ENCODE measurements around the gene DHRSX. TPM values are rescaled to one million over a fixed set of nuclear protein-coding genes. Genes with fewer than 3 reads are reported as not detected.
"Not testable (repeated sequence)": the region's sequence is repeated elsewhere in the genome, so short reads cannot be mapped to it uniquely, and the experiment has no call there.

DHRSX gene
- total RNA-seq, 8 experiments from 2014 or later, result 8.4 to 19.7 (median 13.6) TPM

GRCh38 chrX:2512501-2512900 lies 11.7 kb upstream of the DHRSX start:
- in situ Hi-C loops (cut with MboI; ENCODE audit: low pct_unique_long_range_greater_than_20kb in 2 of 9, low sequenced_read_pairs in 9 of 9, unreplicated experiment in 9 of 9), result no loop called here
- Histone ChIP-seq H3K4me3 (no peak overlapping the region), H3K27ac (no peak overlapping the region), H3K4me1 (replicated peaks in 1 of 2) (no peaks in the 10 kb centered on the region)
- 40 to 100% (median 100%) methylated on average over 1 to 6 of the region's 8 CpGs; no CpG with 5 or more reads in 3 of the 10 experiments for WGBS, 10 experiments
- no peak for ATAC-seq (replicated peaks in 6 of 8)

DNA sequence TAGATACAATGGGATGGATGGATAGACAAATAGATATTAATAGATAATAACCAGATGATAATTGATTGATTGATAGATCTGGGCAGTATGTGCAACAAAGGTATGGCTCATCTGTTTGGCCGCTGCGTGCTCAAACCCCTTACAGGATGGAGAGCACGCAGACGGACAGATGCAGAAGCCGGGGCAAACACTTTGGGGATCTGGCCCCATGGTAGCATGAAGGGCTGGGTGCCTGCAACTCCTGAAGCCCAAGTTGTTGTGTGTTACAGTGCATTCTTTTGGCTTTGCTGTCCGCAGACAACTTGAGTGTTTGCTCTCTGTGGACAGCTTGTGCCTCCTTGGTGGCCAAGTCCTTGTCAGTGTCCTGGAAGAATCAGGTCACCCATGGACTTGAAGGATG lies 10.6 kb upstream of the DHRSX start:
- in situ Hi-C loops (cut with MboI; ENCODE audit: low pct_unique_long_range_greater_than_20kb in 2 of 9, low sequenced_read_pairs in 9 of 9, unreplicated experiment in 9 of 9), result no loop called here
- 17 to 100% (median 87%) methylated on average over 1 to 5 of the region's 6 CpGs; no CpG with 5 or more reads in 3 of the 10 experiments for WGBS, 10 experiments
- ATAC-seq (replicated peaks in 6 of 8), result no peak

GRCh38 chrX:2508648-2509335 lies 8.0 kb upstream of the DHRSX start:
- WGBS, 10 experiments, result 17 to 90% (median 68%) methylated on average over 1 to 9 of the region's 9 CpGs
- Histone ChIP-seq H3K4me3 (no peak overlapping the region), H3K27ac (no peak overlapping the region), H3K4me1 (replicated peaks in 1 of 2) (no peaks in the 10 kb centered on the region)
- in situ Hi-C loops (cut with MboI; ENCODE audit: low pct_unique_long_range_greater_than_20kb in 2 of 9, low sequenced_read_pairs in 9 of 9, unreplicated experiment in 9 of 9), result no loop called here
- no peak for ATAC-seq (replicated peaks in 6 of 8)

More for the DNA sequence above, 10.6 kb upstream of the DHRSX start:
- no peaks in the 10 kb centered on the region for H3K4me1 ChIP-seq (replicated peaks in 1 of 2)
- H3K4me3 ChIP-seq, result no peak overlapping the region
- no peak overlapping the region for H3K27ac ChIP-seq

GRCh38 chrX:2507904-2508627 lies 7.3 kb upstream of the DHRSX start:
- in situ Hi-C loops (cut with MboI; ENCODE audit: low pct_unique_long_range_greater_than_20kb in 2 of 9, low sequenced_read_pairs in 9 of 9, unreplicated experiment in 9 of 9), result no loop called here
- 0 to 82% (median 61%) methylated on average over 1 to 7 of the region's 8 CpGs for WGBS, 10 experiments
- peak in 1 of 8 experiments; percentile 25 for ATAC-seq (replicated peaks in 6 of 8)

GRCh38 chrX:2507196-2507595 lies 6.4 kb upstream of the DHRSX start:
- 80 to 100% (median 100%) methylated on average over 1 to 3 of the region's 3 CpGs; no CpG with 5 or more reads in 2 of the 10 experiments for WGBS, 10 experiments

More at GRCh38 chrX:2507904-2508627, 7.3 kb upstream of the DHRSX start:
- no peaks in the 10 kb centered on the region for H3K4me1 ChIP-seq (replicated peaks in 1 of 2)
- no peak overlapping the region for H3K27ac ChIP-seq
- H3K4me3 ChIP-seq, result no peak overlapping the region

GRCh38 chrX:2505341-2505740 lies 4.6 kb upstream of the DHRSX start:
- H3K4me1 ChIP-seq (replicated peaks in 1 of 2); in situ Hi-C loops (cut with MboI; ENCODE audit: low pct_unique_long_range_greater_than_20kb in 2 of 9, low sequenced_read_pairs in 9 of 9, unreplicated experiment in 9 of 9); ATAC-seq (replicated peaks in 6 of 8); H3K27ac ChIP-seq; H3K4me3 ChIP-seq: not testable (repeated sequence)
- 74 to 100% (median 95%) methylated on average over 1 to 7 of the region's 8 CpGs; no CpG with 5 or more reads in 2 of the 10 experiments for WGBS, 10 experiments

More at GRCh38 chrX:2507196-2507595, 6.4 kb upstream of the DHRSX start:
- no peak for ATAC-seq (replicated peaks in 6 of 8)
- in situ Hi-C loops (cut with MboI; ENCODE audit: low pct_unique_long_range_greater_than_20kb in 2 of 9, low sequenced_read_pairs in 9 of 9, unreplicated experiment in 9 of 9), result no loop called here
- Histone ChIP-seq H3K27ac (no peak overlapping the region), H3K4me1 (replicated peaks in 1 of 2) (no peaks in the 10 kb centered on the region), H3K4me3 (no peak overlapping the region)

DNA sequence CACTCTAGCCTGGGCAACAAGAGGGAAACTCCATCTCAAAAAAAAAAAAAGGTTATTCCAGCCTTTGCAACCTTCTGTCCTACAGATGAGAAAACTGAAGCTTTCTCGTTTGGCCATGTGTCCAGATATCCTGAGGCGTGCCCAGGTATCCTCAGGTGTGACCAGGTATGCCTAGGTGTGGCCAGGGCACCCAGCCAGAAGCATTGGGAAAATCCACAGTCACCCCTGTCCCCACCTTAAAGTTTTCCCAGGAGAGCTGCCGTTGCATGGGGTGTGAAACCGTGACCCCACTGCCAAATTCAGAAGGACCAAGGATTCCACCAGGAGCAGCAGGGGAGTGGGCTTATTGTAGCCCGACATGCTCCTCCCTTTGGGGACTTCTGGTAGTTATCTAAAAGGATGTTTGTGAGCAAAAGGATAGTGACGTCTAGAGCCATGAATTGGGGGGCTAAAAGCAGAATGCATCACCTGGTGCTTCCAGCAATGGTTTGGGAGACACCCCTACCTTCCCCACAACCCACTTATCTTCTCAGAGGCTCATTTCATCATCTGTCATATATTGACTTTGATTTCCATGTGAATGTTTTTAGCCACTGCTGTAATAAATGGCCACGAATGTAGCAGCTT lies 4.0 kb upstream of the DHRSX start:
- no peaks in the 10 kb centered on the region for H3K4me1 ChIP-seq (replicated peaks in 1 of 2)
- 7 to 100% (median 80%) methylated on average over 1 to 4 of the region's 7 CpGs; no CpG with 5 or more reads in 1 of the 10 experiments for WGBS, 10 experiments
- in situ Hi-C loops (cut with MboI; ENCODE audit: low pct_unique_long_range_greater_than_20kb in 2 of 9, low sequenced_read_pairs in 9 of 9, unreplicated experiment in 9 of 9), result no loop called here
- ATAC-seq (replicated peaks in 6 of 8), result no peak
- H3K27ac ChIP-seq, result no peak overlapping the region
- no peak overlapping the region for H3K4me3 ChIP-seq

DNA sequence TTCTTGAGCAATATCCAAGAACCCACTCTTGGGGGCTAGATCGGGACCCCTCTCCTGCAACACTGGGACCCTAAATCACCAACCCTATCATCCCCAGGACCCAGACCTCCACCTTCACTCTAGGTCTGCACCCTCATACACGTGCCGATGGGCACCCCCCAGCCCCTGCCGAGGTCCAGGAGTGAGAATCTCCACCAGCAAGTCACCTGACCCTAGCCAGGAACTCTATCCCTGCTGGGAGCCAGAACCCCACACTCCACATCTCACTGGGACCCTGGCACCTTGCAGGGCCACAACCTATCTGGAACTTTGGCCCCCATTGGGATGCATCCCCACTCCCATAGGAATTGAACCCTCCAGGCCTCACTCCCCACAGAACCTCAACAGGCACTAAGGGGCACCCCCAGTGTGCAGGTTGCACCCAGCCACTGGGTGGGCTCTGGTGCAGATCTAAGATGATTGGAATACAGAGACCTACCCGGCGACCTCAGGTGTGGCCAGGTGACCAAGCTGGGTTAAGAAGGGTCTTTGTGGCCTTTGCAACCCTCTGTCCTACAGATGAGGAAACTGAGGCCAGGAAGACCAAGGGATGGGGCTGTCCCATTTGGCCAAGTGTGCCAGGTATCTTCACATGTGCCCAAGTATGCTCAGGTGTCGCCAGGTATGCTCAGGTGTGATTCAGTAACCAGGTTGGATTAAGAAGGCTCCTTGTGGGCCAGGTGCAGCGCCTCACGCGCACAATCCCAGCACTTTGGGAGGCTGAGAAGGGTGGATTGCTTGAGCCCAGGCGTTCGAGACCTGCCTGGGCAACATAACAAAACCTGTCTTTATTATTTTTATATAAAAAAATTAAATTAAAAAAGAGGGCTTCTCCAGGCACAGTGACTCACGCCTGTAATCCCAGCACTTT lies 3.1 kb upstream of the DHRSX start:
- WGBS, 10 experiments, result 0 to 100% (median 84%) methylated on average over 1 to 7 of the region's 13 CpGs; no CpG with 5 or more reads in 3 of the 10 experiments
- in situ Hi-C loops (cut with MboI; ENCODE audit: low pct_unique_long_range_greater_than_20kb in 2 of 9, low sequenced_read_pairs in 9 of 9, unreplicated experiment in 9 of 9), result no loop called here
- no peak overlapping the region for H3K27ac ChIP-seq
- H3K4me1 ChIP-seq (replicated peaks in 1 of 2), result peaks cover 0 to 3% of the 10 kb centered on the region in 2 donors
- no peak overlapping the region for H3K4me3 ChIP-seq
- no peak for ATAC-seq (replicated peaks in 6 of 8)

GRCh38 chrX:2502668-2503519 lies 2.1 kb upstream of the DHRSX start:
- Histone ChIP-seq H3K27ac (no peak overlapping the region), H3K4me1 (replicated peaks in 1 of 2) (peaks cover 4 to 5% of the 10 kb centered on the region in 2 donors), H3K4me3 (no peak overlapping the region)
- WGBS, 10 experiments, result 42 to 100% (median 84%) methylated on average over 2 to 14 of the region's 19 CpGs
- no peak for ATAC-seq (replicated peaks in 6 of 8)
- in situ Hi-C loops (cut with MboI; ENCODE audit: low pct_unique_long_range_greater_than_20kb in 2 of 9, low sequenced_read_pairs in 9 of 9, unreplicated experiment in 9 of 9), result no loop called here

DNA sequence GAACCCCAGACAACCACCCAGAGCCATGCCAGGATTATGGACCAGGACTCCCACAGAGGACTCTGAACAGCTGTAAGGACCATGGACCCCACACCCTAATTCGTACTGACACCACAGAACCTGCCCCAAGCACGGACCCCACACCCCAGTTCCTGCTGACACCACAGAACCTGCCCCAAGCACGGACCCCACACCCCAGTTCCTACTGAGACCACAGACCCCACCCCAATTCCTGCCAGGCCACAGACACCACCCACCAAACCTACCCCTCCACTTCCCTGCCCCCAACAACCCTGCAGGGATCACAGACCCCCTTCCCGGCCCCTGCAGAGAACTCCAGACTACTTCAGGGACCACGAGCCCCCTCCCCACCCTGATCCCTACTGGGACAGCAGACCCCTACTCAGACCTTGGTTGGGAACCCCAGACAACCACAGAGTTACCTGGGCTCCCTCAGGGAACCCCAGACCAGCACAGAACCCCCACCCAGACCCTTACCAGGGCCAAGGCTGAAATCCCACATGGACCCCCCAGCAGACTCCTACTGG lies 1.4 kb upstream of the DHRSX start:
- peaks cover 7 to 11% of the 10 kb centered on the region in 2 donors for H3K4me1 ChIP-seq (replicated peaks in 1 of 2)
- H3K4me3 ChIP-seq, result no peak overlapping the region
- no peak for ATAC-seq (replicated peaks in 6 of 8)
- no peak overlapping the region for H3K27ac ChIP-seq
- in situ Hi-C loops (cut with MboI; ENCODE audit: low pct_unique_long_range_greater_than_20kb in 2 of 9, low sequenced_read_pairs in 9 of 9, unreplicated experiment in 9 of 9), result no loop called here
- WGBS, 10 experiments, result no CpG with 5 or more reads among the region's 5 CpGs

DNA sequence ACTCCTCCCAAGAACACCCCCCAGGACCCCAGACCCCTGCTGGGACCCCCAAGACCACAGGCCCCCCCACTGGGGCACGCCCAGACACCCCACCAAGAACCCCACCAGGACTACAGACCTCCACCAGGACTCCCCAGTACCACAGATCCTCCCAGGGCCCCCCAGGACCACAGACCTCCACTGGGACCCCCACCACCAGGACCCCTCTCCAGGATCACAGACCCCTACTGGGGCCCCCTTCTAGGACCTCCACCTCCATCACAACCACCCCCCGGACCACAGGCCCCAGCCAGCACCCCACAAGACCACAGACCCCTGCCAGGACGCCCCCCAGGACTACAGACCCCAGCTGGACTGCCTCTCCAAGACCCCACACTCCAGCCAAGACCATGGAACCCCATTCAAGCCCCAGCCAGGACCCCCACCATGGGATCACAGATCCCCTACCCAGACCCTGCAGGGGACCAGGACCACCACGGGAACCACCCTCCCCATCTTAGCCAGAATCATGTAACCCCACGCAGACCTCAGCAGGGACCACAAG lies 855 bp upstream of the DHRSX start:
- peaks cover 7 to 11% of the 10 kb centered on the region in 2 donors for H3K4me1 ChIP-seq (replicated peaks in 1 of 2)
- no CpG with 5 or more reads among the region's 5 CpGs for WGBS, 10 experiments
- no peak overlapping the region for H3K4me3 ChIP-seq
- in situ Hi-C loops (cut with MboI; ENCODE audit: low pct_unique_long_range_greater_than_20kb in 2 of 9, low sequenced_read_pairs in 9 of 9, unreplicated experiment in 9 of 9), result no loop called here
- no peak for ATAC-seq (replicated peaks in 6 of 8)
- H3K27ac ChIP-seq, result no peak overlapping the region

All from motor neuron (in vitro differentiated cells).